GM18505 (cell line): ENCODE measurements around the gene PLCH1.

Experiments used
- ATAC-seq: cut with Tn5 transposase; IDR thresholded peaks from one replicate; pipeline ENCODE4 v1.9.1; 2021; ENCODE audit not compliant: unreplicated experiment
- POLR2A ChIP-seq: IDR thresholded peaks from 4 replicates; pipeline ENCODE4 v1.6.1; 2011; ENCODE audit warnings: borderline replicate concordance; ENCODE audit not compliant: insufficient read depth, insufficient read length; ENCODE audit errors: extremely low read depth

The PLCH1 gene

GRCh38 chr3:155688481-155688880, 56.4 kb downstream of the PLCH1 start:
- TF ChIP-seq POLR2A, result no peak
- no peak for ATAC-seq

- ATAC-seq, result no peak
- no peak for TF ChIP-seq POLR2A
Observed at GRCh38 chr3:155683344-155683720, 61.5 kb downstream of the PLCH1 start.

- TF ChIP-seq POLR2A, result no peak
- ATAC-seq, result no peak
Observed at GRCh38 chr3:155682426-155683343, 62.2 kb downstream of the PLCH1 start.

GRCh38 chr3:155676252-155676981, 68.5 kb downstream of the PLCH1 start:
- no peak for TF ChIP-seq POLR2A
- ATAC-seq, result no peak

- no peak for ATAC-seq
- TF ChIP-seq POLR2A, result no peak
Observed at GRCh38 chr3:155675094-155675493, 69.8 kb downstream of the PLCH1 start.

- ATAC-seq, result no peak
- no peak for TF ChIP-seq POLR2A
Observed at GRCh38 chr3:155673421-155673820, 71.5 kb downstream of the PLCH1 start.

- no peak for TF ChIP-seq POLR2A
- no peak for ATAC-seq
Observed at GRCh38 chr3:155670335-155670734, 74.5 kb downstream of the PLCH1 start.

GRCh38 chr3:155667988-155668387, 76.9 kb downstream of the PLCH1 start:
- ATAC-seq, result no peak
- no peak for TF ChIP-seq POLR2A

- no peak for ATAC-seq
Observed at GRCh38 chr3:155664925-155665695, 79.8 kb downstream of the PLCH1 start.

GRCh38 chr3:155663467-155664212, 81.2 kb downstream of the PLCH1 start:
- no peak for ATAC-seq
- no peak for TF ChIP-seq POLR2A

More at GRCh38 chr3:155664925-155665695, 79.8 kb downstream of the PLCH1 start:
- TF ChIP-seq POLR2A, result no peak

- no peak for ATAC-seq
- TF ChIP-seq POLR2A, result no peak
Observed at GRCh38 chr3:155661760-155662159, 83.1 kb downstream of the PLCH1 start.

GRCh38 chr3:155661042-155661441, 83.8 kb downstream of the PLCH1 start:
- no peak for TF ChIP-seq POLR2A
- ATAC-seq, result no peak
